OCI-LY7 (cell line): ENCODE measurements around the gene MAF.

Experiments
- CTCF ChIP-seq: fragments of 200-600 bp; sonication (generic); conservative IDR thresholded peaks from 2 replicates; pipeline ENCODE4 v1.5.1; 2014; ENCODE audit warnings: mild to moderate bottlenecking, antibody characterized with exemption, low read length, moderate library complexity, mixed read lengths
- EZH2phosphoT487 ChIP-seq: fragments of 200-600 bp; sonication (generic); IDR thresholded peaks from 2 replicates; pipeline ENCODE4 v1.6.1; 2018; ENCODE audit warnings: low read depth, borderline replicate concordance, mild to moderate bottlenecking, mixed run types, antibody characterized with exemption, low read length, moderate library complexity, mixed read lengths

GRCh38 chr16:79602628-79603014 is 2.1 kb upstream of the MAF start:
- TF ChIP-seq CTCF = no peak
- no peak for TF ChIP-seq EZH2phosphoT487
